NOMO-1 treated with dmso at 0.1 percent for 144 hours (cell line): ENCODE results near the gene UPF3A.
A peak's percentile ranks its signal among the peaks of the same experiment; 100 is the strongest.
"Not testable (repeated sequence)": the region's sequence is repeated elsewhere in the genome, so short reads cannot be mapped to it uniquely, and the experiment has no call there.

ENCODE experiments used
- DNase-seq: peaks from one replicate; lab custom pipeline; 2025; ENCODE audit not compliant: unreplicated experiment; lab: John Stamatoyannopoulos, UW

UPF3A gene, protein sequence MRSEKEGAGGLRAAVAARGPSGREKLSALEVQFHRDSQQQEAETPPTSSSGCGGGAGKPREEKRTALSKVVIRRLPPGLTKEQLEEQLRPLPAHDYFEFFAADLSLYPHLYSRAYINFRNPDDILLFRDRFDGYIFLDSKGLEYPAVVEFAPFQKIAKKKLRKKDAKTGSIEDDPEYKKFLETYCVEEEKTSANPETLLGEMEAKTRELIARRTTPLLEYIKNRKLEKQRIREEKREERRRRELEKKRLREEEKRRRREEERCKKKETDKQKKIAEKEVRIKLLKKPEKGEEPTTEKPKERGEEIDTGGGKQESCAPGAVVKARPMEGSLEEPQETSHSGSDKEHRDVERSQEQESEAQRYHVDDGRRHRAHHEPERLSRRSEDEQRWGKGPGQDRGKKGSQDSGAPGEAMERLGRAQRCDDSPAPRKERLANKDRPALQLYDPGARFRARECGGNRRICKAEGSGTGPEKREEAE

DNA sequence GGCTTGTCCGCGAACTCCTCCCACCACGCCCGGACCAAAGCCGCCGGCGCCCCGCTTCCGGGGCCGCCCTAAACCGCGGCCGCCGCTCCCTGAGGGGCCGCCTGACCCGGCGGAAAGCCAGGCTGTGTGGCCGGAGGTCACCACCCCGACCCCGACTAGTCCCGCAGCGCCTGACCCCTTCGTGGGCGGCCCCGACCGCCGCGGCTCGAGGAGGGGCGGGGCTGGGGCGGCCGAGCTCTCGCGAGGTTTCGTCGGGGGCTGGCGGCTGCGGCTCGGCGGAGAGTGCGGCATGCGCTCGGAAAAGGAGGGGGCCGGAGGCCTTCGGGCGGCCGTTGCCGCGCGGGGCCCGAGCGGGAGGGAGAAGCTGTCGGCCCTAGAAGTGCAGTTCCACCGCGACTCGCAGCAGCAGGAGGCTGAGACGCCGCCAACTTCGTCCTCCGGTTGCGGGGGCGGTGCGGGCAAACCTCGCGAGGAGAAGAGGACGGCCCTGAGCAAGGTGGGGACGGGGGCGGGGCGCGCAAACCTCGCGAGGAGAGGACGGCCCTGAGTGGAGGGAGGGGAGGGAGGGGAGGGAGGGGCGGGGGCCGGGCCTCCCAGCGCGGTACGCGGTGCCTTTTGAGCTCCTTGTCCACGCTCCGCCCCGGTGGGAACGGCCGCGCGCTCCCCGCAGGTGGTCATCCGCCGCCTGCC, at the start of gene UPF3A:
TSS of gene UPF3A (plus strand) at position 251 of the 690 bp plus-strand sequence. CDS start at position 290, 39 bp downstream.
- peak; percentile 79 for DNase-seq

DNA sequence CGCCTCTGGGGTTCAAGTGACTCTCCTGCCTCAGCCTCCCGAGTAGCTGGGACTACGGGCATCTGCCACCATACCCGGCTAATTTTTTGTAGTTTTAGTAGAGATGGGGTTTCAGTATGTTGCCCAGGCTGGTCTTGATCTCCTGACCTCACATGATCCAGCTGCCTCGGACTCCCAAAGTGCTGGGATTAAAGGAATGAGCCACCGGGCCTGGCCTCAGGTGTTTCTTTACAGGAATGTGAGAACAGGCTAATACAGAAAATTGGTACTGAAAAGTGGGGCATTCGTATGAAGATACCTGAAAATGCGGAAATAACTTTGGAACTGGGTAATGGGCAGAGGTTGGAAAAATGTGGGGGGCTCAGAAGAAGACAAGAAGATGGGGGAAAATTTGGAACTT, 49.5 kb upstream of the UPF3A start:
- no peak for DNase-seq

DNA sequence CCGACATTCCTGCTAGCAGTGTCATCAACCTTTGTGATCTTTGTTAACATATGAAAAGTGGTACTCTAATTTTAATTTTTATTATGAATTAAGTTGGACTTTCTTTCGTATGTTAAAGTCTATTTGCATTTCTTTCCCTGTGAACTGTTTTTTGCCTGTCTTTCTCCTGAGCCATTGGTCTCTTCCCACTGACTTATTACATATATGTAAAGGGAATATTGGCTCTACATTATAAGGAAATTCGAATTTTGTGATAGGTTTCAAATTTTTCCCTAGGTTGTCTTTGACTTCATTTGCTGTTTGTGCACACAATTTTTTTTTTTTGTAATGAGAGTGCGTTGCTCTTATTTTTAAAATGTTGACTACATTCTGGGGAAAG, 47.1 kb upstream of the UPF3A start:
- DNase-seq, result no peak

DNA sequence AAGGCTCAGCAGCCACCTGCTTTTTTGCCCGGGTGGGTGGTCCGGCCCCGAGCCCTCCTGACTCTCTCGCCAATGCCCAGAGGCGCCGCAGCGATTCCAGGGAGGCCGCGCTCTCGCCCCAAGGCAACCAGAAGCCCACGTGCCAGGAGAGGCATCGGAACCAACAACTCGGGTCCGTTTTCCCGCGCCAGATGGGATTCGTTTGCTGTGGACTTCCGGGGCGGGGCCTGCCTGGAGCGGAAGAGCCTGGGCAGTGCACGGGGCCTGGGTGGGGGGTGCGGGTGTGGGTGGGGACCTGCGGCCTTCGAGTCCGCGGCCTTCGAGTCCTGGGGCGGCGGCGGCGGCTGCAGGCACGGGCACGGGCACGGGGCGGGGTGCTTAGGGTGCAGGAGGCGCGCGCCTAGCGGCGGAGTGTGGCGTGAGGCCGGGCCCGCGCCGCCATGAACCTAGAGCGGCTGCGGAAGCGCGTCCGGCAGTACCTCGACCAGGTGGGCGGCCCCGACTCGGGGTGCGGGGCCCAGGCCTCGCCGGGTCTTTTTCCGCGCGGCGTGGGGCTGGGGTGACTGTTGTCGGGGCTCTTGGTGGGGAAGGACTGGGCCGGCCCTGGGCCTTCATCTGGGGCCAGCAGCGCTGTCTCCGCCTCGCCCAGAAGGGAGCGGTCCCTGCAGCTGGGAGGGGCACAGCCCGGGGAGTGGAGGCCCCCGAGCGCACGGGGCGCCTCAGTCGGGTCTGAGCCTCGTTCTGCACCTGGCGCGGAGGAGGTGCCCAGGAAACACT, 46.6 kb upstream of the UPF3A start, which contains the start of gene CDC16:
TSS of gene CDC16 (plus strand) at position 253 of the 777 bp plus-strand sequence. CDS start at position 441, 188 bp downstream.
- DNase-seq, result peak; percentile 82

DNA sequence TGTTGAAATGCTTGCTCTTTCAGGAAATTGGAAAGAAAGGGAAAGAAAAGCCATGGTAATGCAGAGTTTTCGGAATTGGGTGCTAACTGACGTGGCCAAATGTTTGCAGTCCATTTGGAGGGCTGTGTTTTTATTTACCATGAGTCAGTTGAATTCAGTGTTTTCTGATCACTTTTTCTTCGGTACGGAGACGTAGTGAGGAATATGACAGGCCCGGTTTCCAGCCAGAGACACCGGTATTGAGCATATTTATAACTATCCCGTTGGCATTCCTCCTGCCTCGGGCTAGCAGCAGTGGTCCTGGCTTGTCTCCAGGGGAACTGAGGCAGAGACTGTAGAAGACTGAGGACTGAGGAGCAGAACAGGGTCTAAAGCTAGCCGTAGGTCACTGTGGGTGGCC, 45.7 kb upstream of the UPF3A start:
- DNase-seq, result no peak

DNA sequence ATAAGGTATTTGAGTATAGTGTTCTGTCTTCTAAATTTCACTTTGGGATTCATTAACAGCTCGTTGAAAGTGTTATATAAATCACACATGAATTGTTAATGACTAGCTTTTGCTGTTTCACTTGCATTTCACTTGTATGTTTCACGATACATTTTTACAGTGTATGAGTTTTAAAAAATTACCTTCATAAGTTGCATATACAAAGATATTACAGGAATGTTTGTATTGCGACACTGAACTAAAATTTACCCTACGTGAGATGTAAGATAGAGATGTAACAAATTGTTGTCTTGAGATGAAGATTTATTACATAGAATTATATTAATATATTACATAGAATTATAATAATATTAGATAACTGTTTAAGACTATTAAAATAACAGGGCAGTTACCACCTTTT, 45.2 kb upstream of the UPF3A start:
- DNase-seq, result no peak

DNA sequence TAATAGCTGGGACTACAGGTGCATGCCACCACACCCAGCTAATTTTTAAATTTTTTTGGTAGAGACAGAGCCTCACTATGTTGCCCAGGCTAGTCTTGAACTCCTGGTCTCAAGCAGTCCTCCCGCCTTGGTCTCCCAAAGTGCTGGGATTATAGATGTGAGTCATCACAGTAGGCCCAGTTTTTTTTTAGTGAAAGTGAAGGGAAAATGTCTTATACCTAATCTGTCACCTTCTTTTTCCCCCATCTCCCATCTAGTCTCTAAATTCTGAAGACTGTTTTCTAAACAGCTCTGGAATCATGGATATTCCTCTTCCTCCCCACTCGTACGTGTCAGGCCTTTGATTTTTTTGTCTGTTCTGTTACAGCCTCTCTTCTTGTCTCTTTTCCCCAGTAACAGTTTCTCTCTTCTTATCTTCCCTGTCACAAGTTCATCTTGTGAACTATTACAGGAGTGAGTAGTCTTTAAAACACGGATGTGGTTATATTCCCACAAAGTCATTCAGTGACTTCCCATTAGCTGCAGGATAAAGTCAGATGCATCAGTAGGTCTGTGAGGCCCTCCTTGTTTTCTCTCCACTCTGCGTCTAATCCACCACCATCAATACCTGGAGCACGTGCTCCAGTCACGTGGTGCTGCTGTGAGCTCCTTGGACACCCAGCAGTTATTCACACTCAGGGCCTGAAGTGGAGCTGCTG, 43.8 kb upstream of the UPF3A start:
- no peak for DNase-seq

DNA sequence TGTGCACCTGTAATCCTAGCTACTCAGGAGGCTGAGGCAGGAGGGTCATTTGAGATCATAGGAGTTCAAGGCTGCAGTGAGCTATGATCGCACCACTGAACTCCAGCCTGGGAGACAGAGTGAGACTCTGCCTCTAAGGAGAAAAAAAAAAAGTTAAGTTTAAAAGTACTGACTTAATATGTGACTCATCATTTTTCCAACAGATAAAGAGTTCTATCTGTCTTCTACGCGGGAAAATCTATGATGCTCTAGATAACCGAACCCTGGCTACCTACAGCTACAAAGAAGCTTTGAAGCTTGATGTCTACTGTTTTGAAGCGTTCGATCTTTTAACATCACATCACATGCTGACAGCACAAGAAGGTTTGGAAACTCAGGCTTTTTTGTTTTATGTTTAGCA, 39.5 kb upstream of the UPF3A start:
- no peak for DNase-seq

DNA sequence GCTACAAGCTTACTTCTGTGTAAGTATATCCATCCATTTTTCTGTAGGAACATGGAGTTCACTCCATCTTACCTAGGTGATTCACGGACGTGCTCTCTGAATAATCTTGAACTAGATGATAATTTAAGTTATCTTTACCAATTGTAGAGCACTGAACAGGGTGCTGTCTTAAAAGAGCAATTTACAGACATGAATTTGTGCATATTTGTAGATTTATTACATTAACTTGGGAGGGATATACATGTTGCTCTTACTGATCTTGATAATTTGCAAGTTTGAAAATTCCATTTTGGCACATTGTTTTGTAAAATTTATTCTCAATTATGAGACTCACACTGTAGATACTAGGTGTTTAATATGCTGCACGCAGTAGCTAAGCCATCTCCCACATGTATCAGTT, 37.4 kb upstream of the UPF3A start:
- DNase-seq, result no peak

DNA sequence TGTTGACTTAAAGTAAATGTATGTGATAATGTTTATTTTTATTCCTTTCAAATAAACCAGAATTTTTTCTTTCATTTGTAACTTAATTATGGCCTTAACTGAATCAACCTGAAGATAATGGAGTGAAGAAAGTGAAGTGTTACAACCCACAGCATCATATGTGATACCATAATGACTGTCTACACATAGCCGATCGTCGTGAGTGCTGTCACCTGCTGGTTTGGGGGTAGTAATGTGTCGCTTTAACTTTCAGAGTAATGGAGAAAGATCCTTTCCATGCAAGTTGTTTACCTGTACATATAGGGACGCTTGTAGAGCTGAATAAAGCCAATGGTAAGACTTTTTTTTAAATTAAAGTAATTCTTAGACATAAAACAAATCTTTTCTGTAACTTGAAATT, 36.8 kb upstream of the UPF3A start:
- DNase-seq, result no peak

DNA sequence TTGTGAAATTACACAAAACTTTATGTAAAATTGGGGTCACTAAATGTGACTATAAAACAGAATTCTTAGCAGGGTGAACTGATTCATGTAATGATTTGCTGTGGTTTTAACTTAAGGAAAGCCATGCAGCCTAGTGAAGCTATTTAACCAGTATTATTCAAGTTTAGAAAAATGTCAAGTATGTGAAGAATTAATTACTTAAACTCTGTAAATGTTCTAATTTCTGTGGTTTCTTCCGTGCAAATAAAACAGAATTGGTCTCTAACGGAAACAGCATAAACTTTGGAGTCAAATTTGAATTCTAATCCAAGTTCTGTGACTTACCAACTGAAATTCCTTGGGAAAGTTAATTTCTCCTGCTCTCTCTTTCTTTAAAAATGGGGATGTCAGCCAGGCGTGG, 33.4 kb upstream of the UPF3A start:
- DNase-seq, result no peak

DNA sequence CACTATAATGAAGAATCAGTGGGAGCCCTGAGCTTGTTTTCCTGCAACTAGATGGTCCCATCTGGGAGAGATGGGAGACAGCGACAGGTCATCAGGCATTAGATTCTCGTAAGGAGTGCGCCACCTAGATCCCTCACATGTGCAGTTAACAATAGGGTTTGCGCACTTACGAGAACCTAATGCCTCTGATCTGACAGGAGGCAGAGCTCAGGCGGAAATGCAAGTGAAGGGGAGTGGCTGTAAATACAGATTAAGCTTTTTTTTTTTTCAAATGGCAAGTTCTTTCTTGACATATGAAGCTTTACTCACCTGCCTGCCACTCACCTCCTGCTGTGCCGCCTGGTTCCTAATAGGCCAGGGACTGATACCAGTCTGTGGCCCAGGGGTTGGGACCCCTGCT, 32.3 kb upstream of the UPF3A start:
- no peak for DNase-seq

DNA sequence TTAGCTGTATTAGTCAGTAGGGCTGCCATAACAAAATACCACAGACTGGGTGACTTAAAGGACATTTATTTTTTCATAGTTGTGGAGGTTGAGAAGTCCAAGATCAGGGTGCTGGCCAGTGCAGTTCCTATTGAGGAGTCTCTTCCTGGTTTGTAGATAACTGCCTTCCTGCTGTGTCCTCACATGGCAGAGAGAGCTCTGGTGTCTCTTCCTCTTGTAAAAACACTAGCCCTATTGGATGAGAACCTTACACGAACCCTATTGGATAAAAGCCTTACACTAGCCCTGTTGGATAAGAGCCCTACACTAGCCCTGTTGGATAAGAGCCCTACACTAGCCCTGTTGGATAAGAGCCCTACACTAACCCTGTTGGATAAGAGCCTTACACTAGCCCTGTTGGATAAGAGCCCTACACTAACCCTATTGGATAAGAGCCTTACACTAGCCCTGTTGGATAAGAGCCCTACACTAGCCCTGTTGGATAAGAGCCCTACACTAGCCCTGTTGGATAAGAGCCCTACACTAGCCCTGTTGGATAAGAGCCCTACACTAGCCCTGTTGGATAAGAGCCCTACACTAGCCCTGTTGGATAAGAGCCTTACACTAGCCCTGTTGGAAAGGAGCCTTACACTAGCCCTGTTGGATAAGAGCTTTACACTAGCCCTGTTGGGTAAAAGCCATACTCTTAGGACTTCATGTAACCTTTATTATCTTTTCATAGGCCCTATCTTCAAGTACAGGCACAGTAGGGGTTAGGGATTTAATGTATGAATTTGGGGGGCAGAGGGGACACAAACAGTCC, 29.6 kb upstream of the UPF3A start:
- not testable (repeated sequence) for DNase-seq

DNA sequence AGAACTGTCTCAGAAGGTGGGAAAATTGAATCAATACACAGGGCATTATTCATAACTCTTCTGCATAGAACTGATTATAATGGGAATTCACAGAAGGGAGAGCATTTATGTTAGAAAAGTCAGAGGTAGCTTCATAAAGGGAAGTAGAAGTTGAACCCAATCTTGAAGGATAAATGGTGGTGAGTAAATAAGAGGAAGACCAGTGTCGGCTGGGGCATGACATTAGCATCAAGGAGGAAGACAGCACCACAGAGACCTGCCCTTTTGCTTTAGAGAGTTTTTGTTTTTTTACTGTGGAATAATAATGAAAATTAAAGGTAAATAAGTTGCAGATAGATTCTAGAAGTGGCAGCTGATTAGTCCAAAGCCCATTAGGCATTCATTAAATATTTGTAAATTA, 24.9 kb upstream of the UPF3A start:
- peak; percentile 24 for DNase-seq

DNA sequence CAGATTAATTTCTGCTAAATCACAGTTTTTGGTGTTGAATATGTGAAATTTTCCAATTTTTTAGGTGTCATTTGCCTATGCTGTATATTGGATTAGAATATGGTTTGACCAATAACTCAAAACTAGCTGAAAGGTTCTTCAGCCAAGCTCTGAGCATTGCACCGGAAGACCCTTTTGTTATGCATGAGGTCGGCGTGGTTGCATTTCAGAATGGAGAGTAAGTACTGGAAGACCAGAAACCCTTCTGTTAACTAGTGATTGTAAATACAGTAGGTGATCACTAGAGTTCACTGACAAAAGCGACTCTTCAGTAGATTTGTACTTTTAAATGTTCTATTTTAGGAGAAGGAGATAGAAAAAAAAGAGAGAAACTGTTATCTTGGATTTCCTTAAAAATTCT, 24.4 kb upstream of the UPF3A start:
- no peak for DNase-seq

DNA sequence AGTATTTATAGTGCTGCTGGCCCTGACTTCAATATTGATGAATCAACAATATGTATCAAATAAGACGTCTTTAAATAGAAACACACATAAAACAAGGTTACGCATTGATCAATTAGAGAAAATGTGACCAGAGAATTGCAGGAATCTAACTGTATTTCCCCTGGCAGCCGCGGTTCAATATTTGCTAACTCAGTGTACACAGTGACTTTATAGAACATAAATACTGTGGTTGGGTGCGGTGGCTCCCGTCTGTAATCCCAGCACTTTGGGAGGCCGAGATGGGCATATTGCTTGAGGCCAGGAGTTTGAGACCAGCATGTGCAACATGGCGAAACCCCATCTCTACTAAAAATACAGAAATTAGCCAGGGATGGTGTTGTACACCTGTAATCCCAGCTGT, 22.8 kb upstream of the UPF3A start:
- DNase-seq, result no peak

DNA sequence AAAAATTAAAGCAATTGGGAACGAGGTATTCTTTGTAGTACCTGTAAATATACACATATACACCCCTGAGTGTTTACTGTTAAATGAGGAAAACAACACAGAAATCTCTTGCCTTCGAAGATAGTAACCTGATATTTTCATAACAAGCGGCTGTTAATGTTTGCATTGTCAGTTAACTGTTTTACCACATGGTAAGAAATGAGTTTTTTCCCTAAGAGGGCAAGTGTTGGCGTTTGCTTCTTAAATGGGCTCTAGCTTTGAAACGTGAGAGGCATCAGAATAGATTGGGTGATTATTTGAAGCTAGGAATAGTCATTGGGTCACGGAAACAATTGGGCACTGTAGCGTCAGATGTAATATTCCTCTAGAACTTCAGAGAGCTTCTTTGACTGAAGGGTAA, 22.0 kb upstream of the UPF3A start:
- no peak for DNase-seq

DNA sequence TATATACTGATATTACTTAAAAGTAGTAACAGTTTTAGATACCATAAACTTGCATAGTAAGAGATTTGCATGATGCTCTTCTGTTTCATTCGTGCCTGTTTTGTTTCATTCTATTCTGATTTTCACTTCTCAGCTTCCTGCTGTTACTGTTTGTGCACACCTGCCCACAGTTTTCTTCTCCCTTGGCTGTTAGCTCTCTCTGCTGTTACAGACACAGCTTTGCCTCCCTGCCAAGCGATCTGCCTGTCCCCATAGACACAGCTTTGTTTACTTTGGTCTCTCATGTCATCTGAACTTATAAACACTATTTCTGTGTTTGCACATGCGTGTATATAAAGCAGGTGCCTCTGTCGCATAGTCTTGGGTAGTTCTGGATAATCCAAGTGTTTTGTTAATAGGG, 21.4 kb upstream of the UPF3A start:
- no peak for DNase-seq

DNA sequence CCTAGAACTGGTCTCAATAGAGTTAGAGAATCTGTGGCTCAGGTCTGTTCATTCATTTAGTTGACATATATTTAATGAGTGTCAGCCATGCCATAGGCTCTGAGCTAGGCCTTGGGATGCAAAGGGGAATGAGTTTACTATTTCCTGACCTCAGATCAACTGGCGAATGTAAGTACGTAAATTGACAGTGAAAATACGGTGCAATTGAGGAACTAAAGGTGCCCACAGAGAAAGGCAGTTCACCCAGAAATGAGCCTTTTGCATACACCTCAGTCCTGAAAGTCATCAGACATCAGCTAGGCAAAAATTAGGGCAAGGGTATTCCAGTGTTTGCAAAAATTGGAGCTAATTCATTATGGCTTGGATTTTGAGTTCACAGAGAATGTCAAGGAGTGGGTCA, 20.6 kb upstream of the UPF3A start:
- DNase-seq, result no peak

DNA sequence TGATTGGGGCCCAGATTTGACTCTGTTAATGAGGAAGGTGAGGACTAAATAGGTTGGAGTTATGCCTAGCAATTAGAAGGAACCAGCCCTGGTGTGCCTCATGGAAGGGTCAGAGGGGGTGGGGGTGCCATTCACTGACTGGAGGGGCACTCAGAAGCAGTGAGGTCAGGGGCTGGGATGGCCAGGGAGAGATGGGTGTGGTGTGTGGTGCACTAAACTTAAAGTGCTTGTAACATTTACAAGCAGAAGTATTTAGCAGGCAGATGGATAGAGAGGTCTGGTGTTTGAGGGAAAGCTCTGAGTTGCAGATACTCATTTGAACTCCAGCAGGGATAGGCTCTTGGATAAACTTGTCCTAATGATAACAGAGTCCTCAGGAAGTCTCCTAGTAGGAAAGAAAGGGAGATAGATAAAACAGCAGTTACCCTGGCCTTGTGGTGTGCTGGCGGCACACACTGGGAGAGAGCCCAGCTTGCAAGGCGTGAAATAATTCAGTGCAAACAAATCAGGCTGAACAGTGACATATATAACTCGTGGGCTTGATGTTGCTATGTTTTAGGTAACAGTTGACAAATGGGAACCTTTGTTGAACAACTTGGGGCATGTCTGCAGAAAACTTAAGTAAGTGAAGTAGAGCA, 20.0 kb upstream of the UPF3A start:
- DNase-seq, result no peak
